ENCODE measurements around the gene TMEM44.
A peak's percentile ranks its signal among the peaks of the same experiment; 100 is the strongest.

TMEM44 gene

DNA sequence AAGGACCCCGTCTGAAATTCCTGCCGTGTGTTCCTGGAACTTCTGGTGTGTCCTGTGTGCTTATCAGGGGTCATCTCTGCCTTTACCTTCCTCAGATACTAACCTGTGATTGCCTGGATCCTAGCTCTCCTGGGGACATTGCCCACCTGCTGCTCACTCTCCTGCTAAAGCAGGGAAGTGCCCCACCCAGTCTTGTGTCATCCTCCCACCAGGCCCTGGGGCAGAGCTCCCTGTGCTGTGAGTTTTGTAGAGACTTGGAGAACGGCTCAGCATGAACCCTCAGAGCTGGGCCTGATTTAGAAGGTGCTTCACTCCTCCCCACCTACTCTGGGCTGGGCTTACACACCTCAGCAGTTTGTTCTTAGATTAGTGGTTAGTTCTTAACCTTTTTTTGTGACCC is 3.8 kb upstream of the TMEM44 start:
- H3K23ac ChIP-seq (ENCODE audit: low read length), result no peak overlapping the region
- peaks cover 5% of the 10 kb centered on the region for H3K79me2 ChIP-seq (ENCODE audit: control insufficient read depth, insufficient read depth, low read length, poor library complexity)
- no CpG with 5 or more reads among the region's 3 CpGs for WGBS (ENCODE audit: extremely low coverage, insufficient coverage, insufficient read length)
- H2BK5ac ChIP-seq (ENCODE audit: low read depth, low read length, poor library complexity), result no peak overlapping the region
- H4K12ac ChIP-seq (ENCODE audit: low read depth, low read length), result no peak overlapping the region
- peaks cover 2% of the 10 kb centered on the region for H3K9me3 ChIP-seq (ENCODE audit: insufficient read depth, low read depth, low read length)
- peaks cover 13 to 14% of the 10 kb centered on the region in 2 experiments for H3K36me3 ChIP-seq (ENCODE audit: control insufficient read depth in 1 of 2, insufficient read depth in 2 of 2, low read length in 2 of 2)
- H4K8ac ChIP-seq (ENCODE audit: low read depth, low read length), result no peak overlapping the region
- H3K4me1 ChIP-seq (ENCODE audit: control insufficient read depth in 1 of 2, insufficient read depth in 2 of 2, low read length in 2 of 2), result peaks cover 4 to 9% of the 10 kb centered on the region in 2 experiments
- H4K91ac ChIP-seq (ENCODE audit: low read depth, low read length), result no peak overlapping the region
- H3K14ac ChIP-seq (ENCODE audit: low read length), result no peak overlapping the region
- no peak overlapping the region for H2BK12ac ChIP-seq (ENCODE audit: low read length)
- H3K4me3 ChIP-seq (ENCODE audit: low read depth, low read length), result no peak overlapping the region
- H3K9ac ChIP-seq (ENCODE audit: low read length), result no peak overlapping the region
- DNase-seq, result no peak
- H3K4ac ChIP-seq (ENCODE audit: low read depth, low read length), result no peak overlapping the region
- no peak overlapping the region for H2AK5ac ChIP-seq (ENCODE audit: low read length)
- H3K27ac ChIP-seq (ENCODE audit: low read depth, low read length), result no peak overlapping the region
- H3K27me3 ChIP-seq (ENCODE audit: insufficient read depth, low read length), result no peaks in the 10 kb centered on the region
- no peak overlapping the region for H3K18ac ChIP-seq (ENCODE audit: low read length)
- no peak overlapping the region for H3K4me2 ChIP-seq (ENCODE audit: low read length)
- peaks cover 2% of the 10 kb centered on the region for H3K79me1 ChIP-seq (ENCODE audit: low read length)
- no peak overlapping the region for H2BK120ac ChIP-seq (ENCODE audit: insufficient read depth, low read length, poor library complexity)
- no peak overlapping the region for H2AFZ ChIP-seq (ENCODE audit: insufficient read depth, low read length, poor library complexity)

- H3K9me3 ChIP-seq (ENCODE audit: insufficient read depth, low read depth, low read length), result peaks cover 16% of the 10 kb centered on the region
- H2BK5ac ChIP-seq (ENCODE audit: low read depth, low read length, poor library complexity), result no peak overlapping the region
- peaks cover 5% of the 10 kb centered on the region for H3K79me2 ChIP-seq (ENCODE audit: control insufficient read depth, insufficient read depth, low read length, poor library complexity)
- peak overlapping the region; percentile 93 for H2AFZ ChIP-seq (ENCODE audit: insufficient read depth, low read length, poor library complexity)
- peak overlapping the region; percentile 64 for H3K4me2 ChIP-seq (ENCODE audit: low read length)
- H3K27ac ChIP-seq (ENCODE audit: low read depth, low read length), result peak overlapping the region; percentile 16
- H2AK5ac ChIP-seq (ENCODE audit: low read length), result no peak overlapping the region
- H4K12ac ChIP-seq (ENCODE audit: low read depth, low read length), result peak overlapping the region; percentile 13
- H4K8ac ChIP-seq (ENCODE audit: low read depth, low read length), result peak overlapping the region; percentile 81
- peak overlapping the region; percentile 24 for H2BK120ac ChIP-seq (ENCODE audit: insufficient read depth, low read length, poor library complexity)
- peak overlapping the region; percentile 2 for H3K4ac ChIP-seq (ENCODE audit: low read depth, low read length)
- peaks cover 2% of the 10 kb centered on the region for H3K79me1 ChIP-seq (ENCODE audit: low read length)
- WGBS (ENCODE audit: extremely low coverage, insufficient coverage, insufficient read length), result no CpG with 5 or more reads among the region's 56 CpGs
- peak overlapping the region; percentile 74 for H3K18ac ChIP-seq (ENCODE audit: low read length)
- no peak overlapping the region for H2BK12ac ChIP-seq (ENCODE audit: low read length)
- peak overlapping the region; percentile 71 for H3K9ac ChIP-seq (ENCODE audit: low read length)
- DNase-seq, result peak in 1 of 2 donors; percentile 46
- no peak overlapping the region for H3K23ac ChIP-seq (ENCODE audit: low read length)
- H3K4me3 ChIP-seq (ENCODE audit: low read depth, low read length), result peak overlapping the region; percentile 83
- H4K91ac ChIP-seq (ENCODE audit: low read depth, low read length), result peak overlapping the region; percentile 76
- H3K27me3 ChIP-seq (ENCODE audit: insufficient read depth, low read length), result no peaks in the 10 kb centered on the region
- H3K36me3 ChIP-seq (ENCODE audit: control insufficient read depth in 1 of 2, insufficient read depth in 2 of 2, low read length in 2 of 2), result peaks cover 11 to 14% of the 10 kb centered on the region in 2 experiments
- H3K4me1 ChIP-seq (ENCODE audit: control insufficient read depth in 1 of 2, insufficient read depth in 2 of 2, low read length in 2 of 2), result peaks cover 4 to 9% of the 10 kb centered on the region in 2 experiments
- peak overlapping the region; percentile 73 for H3K14ac ChIP-seq (ENCODE audit: low read length)
Observed at GRCh38 chr3:194632809-194633348, 340 bp downstream of the TMEM44 start.

DNA sequence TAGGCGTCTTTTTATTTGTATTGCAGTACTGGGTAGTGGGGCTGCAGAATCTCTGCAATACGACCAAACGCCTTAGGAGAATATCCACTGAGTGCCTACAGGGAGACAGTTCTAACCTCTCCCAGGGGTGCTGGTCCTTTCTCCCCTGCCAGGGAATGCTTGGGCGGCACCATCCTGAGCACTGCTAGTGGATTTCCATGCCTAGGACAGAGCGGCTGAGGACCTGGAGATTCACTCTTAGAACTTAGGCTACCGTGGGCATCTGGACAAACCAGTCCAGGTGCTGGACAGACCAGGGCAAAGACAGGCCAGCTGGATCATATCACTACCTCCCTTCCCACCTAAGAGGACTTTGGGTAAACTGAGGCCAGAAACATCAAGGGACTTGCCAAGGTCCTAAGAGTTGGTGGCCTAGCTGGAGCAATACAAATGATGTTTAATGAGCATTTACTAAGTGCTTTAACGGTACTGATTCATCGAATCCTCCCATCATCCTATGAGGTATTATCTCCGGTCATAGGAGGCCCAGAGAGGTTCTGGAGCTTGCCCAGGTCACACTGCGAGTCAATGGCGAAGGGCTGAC is 902 bp downstream of the TMEM44 start:
- Histone ChIP-seq H4K8ac (ENCODE audit: low read depth, low read length) (no peak overlapping the region), H3K4ac (ENCODE audit: low read depth, low read length) (no peak overlapping the region), H3K79me2 (ENCODE audit: control insufficient read depth, insufficient read depth, low read length, poor library complexity) (peaks cover 4% of the 10 kb centered on the region), H3K4me1 (ENCODE audit: control insufficient read depth in 1 of 2, insufficient read depth in 2 of 2, low read length in 2 of 2) (peaks cover 0 to 7% of the 10 kb centered on the region in 2 experiments), H3K27ac (ENCODE audit: low read depth, low read length) (no peak overlapping the region), H3K79me1 (ENCODE audit: low read length) (peaks cover 2% of the 10 kb centered on the region), H3K9me3 (ENCODE audit: insufficient read depth, low read depth, low read length) (peaks cover 16% of the 10 kb centered on the region), H3K23ac (ENCODE audit: low read length) (no peak overlapping the region), H2BK5ac (ENCODE audit: low read depth, low read length, poor library complexity) (no peak overlapping the region), H3K4me3 (ENCODE audit: low read depth, low read length) (peak overlapping the region; percentile 83), H3K27me3 (ENCODE audit: insufficient read depth, low read length) (no peaks in the 10 kb centered on the region), H2BK120ac (ENCODE audit: insufficient read depth, low read length, poor library complexity) (no peak overlapping the region), H2AFZ (ENCODE audit: insufficient read depth, low read length, poor library complexity) (no peak overlapping the region), H3K36me3 (ENCODE audit: control insufficient read depth in 1 of 2, insufficient read depth in 2 of 2, low read length in 2 of 2) (peaks cover 14 to 15% of the 10 kb centered on the region in 2 experiments), H4K12ac (ENCODE audit: low read depth, low read length) (peak overlapping the region; percentile 9), H3K9ac (ENCODE audit: low read length) (no peak overlapping the region), H4K91ac (ENCODE audit: low read depth, low read length) (no peak overlapping the region), H3K4me2 (ENCODE audit: low read length) (peak overlapping the region; percentile 64), H3K18ac (ENCODE audit: low read length) (peak overlapping the region; percentile 17), H2BK12ac (ENCODE audit: low read length) (no peak overlapping the region), H2AK5ac (ENCODE audit: low read length) (no peak overlapping the region), H3K14ac (ENCODE audit: low read length) (no peak overlapping the region)
- DNase-seq, result peak in 1 of 2 donors; percentile 24
- no CpG with 5 or more reads among the region's 11 CpGs for WGBS (ENCODE audit: extremely low coverage, insufficient coverage, insufficient read length)

- Histone ChIP-seq H3K18ac (ENCODE audit: low read length) (no peak overlapping the region), H4K12ac (ENCODE audit: low read depth, low read length) (no peak overlapping the region), H3K4me1 (ENCODE audit: control insufficient read depth in 1 of 2, insufficient read depth in 2 of 2, low read length in 2 of 2) (peaks cover 0 to 7% of the 10 kb centered on the region in 2 experiments), H2BK120ac (ENCODE audit: insufficient read depth, low read length, poor library complexity) (no peak overlapping the region), H3K79me1 (ENCODE audit: low read length) (peaks cover 2% of the 10 kb centered on the region), H3K9ac (ENCODE audit: low read length) (no peak overlapping the region), H3K36me3 (ENCODE audit: control insufficient read depth in 1 of 2, insufficient read depth in 2 of 2, low read length in 2 of 2) (peaks cover 15 to 18% of the 10 kb centered on the region in 2 experiments), H3K9me3 (ENCODE audit: insufficient read depth, low read depth, low read length) (peaks cover 16% of the 10 kb centered on the region), H3K4ac (ENCODE audit: low read depth, low read length) (no peak overlapping the region), H3K23ac (ENCODE audit: low read length) (no peak overlapping the region), H3K14ac (ENCODE audit: low read length) (no peak overlapping the region), H2AK5ac (ENCODE audit: low read length) (no peak overlapping the region), H3K4me3 (ENCODE audit: low read depth, low read length) (no peak overlapping the region), H2BK12ac (ENCODE audit: low read length) (no peak overlapping the region), H2AFZ (ENCODE audit: insufficient read depth, low read length, poor library complexity) (no peak overlapping the region), H4K8ac (ENCODE audit: low read depth, low read length) (no peak overlapping the region), H4K91ac (ENCODE audit: low read depth, low read length) (no peak overlapping the region), H2BK5ac (ENCODE audit: low read depth, low read length, poor library complexity) (no peak overlapping the region), H3K4me2 (ENCODE audit: low read length) (no peak overlapping the region), H3K79me2 (ENCODE audit: control insufficient read depth, insufficient read depth, low read length, poor library complexity) (peaks cover 4% of the 10 kb centered on the region), H3K27ac (ENCODE audit: low read depth, low read length) (no peak overlapping the region), H3K27me3 (ENCODE audit: insufficient read depth, low read length) (no peaks in the 10 kb centered on the region)
- WGBS (ENCODE audit: extremely low coverage, insufficient coverage, insufficient read length), result no CpG with 5 or more reads among the region's 4 CpGs
- DNase-seq, result no peak
Observed at GRCh38 chr3:194631696-194632095, 1.5 kb downstream of the TMEM44 start.

Measured in trophoblast cell (in vitro differentiated cells and primary cell).